ENCODE measurements around the gene ATP6V0A4. TPM values are rescaled to one million over a fixed set of nuclear protein-coding genes. Genes with fewer than 3 reads are reported as not detected.
"Not testable (repeated sequence)": the region's sequence is repeated elsewhere in the genome, so short reads cannot be mapped to it uniquely, and the experiment has no call there.

ATP6V0A4 gene
- total RNA-seq, 1 experiment from 2014 or later = not detected

DNA sequence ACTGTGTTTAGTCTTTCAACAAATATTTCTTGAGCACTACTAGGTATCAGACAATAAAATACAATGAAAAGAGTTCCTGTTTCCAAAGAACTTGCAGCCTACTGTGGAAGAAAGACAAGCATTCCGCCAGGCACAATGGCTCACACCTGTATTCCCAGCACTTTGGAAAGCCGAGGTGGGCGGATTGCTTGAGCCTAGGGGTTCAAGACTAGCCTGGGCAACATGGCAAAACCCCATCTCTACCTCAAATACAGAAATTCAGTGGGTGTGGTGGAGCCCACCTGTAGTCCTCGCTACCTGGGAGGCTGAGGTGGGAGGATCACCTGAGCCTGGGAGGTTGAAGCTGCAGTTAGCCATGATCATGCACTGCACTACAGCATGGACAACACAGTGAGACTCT is 102.9 kb downstream of the ATP6V0A4 start:
- Histone ChIP-seq H3K27me3 (replicated peaks; ENCODE audit: insufficient read depth, low read depth, low read length, poor library complexity) (peaks cover 8% of the 10 kb centered on the region), H3K4me1 (ENCODE audit: insufficient read depth, low read length, poor library complexity, severe bottlenecking) (no peaks in the 10 kb centered on the region), H3K4me3 (ENCODE audit: low read depth, low read length, poor library complexity, severe bottlenecking) (no peak overlapping the region), H3K9me3 (ENCODE audit: low read depth, low read length, poor library complexity, severe bottlenecking) (no peaks in the 10 kb centered on the region), H3K27ac (ENCODE audit: low read depth, low read length, poor library complexity, severe bottlenecking) (no peak overlapping the region), H3K36me3 (ENCODE audit: insufficient read depth, low read length, poor library complexity, severe bottlenecking) (no peaks in the 10 kb centered on the region)
- no peak for DNase-seq (ENCODE audit: low spot score)
- intact Hi-C loops (cut with micrococcal nuclease; ENCODE audit: unreplicated experiment) = no loop called here
- no TSS peak for BruUV-seq (replicated peaks)
- ChIA-PET CTCF (no interaction called here), POLR2A (ENCODE audit: low non-redundant PET) (no interaction called here)
- no peak for TF ChIP-seq EZH2 (IDR thresholded peaks at IDR 0.05; ENCODE audit: borderline replicate concordance, low read depth, low read length, poor library complexity, severe bottlenecking)
- TF ChIP-seq, protein P1, sequence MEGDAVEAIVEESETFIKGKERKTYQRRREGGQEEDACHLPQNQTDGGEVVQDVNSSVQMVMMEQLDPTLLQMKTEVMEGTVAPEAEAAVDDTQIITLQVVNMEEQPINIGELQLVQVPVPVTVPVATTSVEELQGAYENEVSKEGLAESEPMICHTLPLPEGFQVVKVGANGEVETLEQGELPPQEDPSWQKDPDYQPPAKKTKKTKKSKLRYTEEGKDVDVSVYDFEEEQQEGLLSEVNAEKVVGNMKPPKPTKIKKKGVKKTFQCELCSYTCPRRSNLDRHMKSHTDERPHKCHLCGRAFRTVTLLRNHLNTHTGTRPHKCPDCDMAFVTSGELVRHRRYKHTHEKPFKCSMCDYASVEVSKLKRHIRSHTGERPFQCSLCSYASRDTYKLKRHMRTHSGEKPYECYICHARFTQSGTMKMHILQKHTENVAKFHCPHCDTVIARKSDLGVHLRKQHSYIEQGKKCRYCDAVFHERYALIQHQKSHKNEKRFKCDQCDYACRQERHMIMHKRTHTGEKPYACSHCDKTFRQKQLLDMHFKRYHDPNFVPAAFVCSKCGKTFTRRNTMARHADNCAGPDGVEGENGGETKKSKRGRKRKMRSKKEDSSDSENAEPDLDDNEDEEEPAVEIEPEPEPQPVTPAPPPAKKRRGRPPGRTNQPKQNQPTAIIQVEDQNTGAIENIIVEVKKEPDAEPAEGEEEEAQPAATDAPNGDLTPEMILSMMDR (conservative IDR thresholded peaks at IDR 0.05; ENCODE audit: low read depth, low read length) = no peak

DNA sequence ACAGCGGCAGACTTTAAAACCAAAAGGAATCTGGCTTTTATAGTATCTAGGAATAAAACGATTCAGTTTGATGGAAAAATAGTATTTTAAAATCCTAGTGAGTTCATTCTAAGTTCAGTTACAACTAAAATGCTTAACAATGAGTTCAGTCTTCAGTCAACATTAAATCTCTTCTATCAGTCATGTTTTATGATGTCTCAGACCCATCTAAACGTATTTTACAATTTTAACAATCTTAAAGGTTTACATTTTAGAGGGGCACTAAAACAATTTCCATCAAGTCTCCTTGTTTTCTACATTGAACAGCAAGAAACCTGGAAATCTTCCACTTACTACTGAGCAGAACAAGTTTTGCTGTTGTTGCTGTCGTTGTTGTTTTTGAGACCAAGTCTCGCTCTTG is 106.8 kb downstream of the ATP6V0A4 start:
- POLR2A ChIA-PET (ENCODE audit: low non-redundant PET) = no interaction called here
- intact Hi-C loops (cut with micrococcal nuclease; ENCODE audit: unreplicated experiment) = no loop called here
- BruUV-seq (replicated peaks) = no TSS peak

DNA sequence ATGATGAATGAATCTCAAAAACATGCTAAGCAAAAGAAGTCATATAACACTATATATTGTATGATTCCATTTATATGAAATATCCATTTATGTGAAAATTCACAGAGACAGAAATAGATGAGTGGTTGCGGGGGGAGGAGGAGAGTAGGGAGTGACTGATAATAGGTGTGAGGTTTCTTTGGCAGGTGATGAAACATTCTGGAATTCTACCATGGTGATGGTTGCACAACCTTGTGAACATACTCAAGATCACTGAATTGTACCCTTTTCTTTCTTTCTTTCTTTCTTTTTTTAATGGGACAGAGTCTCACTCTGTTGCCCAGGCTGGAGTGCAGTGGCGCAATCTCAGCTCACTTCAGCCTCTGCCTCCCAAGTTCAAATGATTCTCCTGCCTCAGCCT is 107.5 kb downstream of the ATP6V0A4 start:
- intact Hi-C loops (cut with micrococcal nuclease; ENCODE audit: unreplicated experiment) = no loop called here
- BruUV-seq (replicated peaks) = no TSS peak
- Histone ChIP-seq H3K27ac (ENCODE audit: low read depth, low read length, poor library complexity, severe bottlenecking) (no peak overlapping the region), H3K27me3 (replicated peaks; ENCODE audit: insufficient read depth, low read depth, low read length, poor library complexity) (peaks cover 8% of the 10 kb centered on the region), H3K9me3 (ENCODE audit: low read depth, low read length, poor library complexity, severe bottlenecking) (no peaks in the 10 kb centered on the region), H3K4me1 (ENCODE audit: insufficient read depth, low read length, poor library complexity, severe bottlenecking) (no peaks in the 10 kb centered on the region), H3K36me3 (ENCODE audit: insufficient read depth, low read length, poor library complexity, severe bottlenecking) (no peaks in the 10 kb centered on the region), H3K4me3 (ENCODE audit: low read depth, low read length, poor library complexity, severe bottlenecking) (no peak overlapping the region)
- TF ChIP-seq, protein P1 (conservative IDR thresholded peaks at IDR 0.05; ENCODE audit: low read depth, low read length) = no peak
- TF ChIP-seq EZH2 (IDR thresholded peaks at IDR 0.05; ENCODE audit: borderline replicate concordance, low read depth, low read length, poor library complexity, severe bottlenecking) = no peak
- CTCF ChIA-PET = no interaction called here
- POLR2A ChIA-PET (ENCODE audit: low non-redundant PET) = no interaction called here
- no peak for DNase-seq (ENCODE audit: low spot score)

More for the DNA sequence above, 106.8 kb downstream of the ATP6V0A4 start:
- Histone ChIP-seq H3K27me3 (replicated peaks; ENCODE audit: insufficient read depth, low read depth, low read length, poor library complexity) (peaks cover 8% of the 10 kb centered on the region), H3K36me3 (ENCODE audit: insufficient read depth, low read length, poor library complexity, severe bottlenecking) (no peaks in the 10 kb centered on the region), H3K27ac (ENCODE audit: low read depth, low read length, poor library complexity, severe bottlenecking) (no peak overlapping the region), H3K4me1 (ENCODE audit: insufficient read depth, low read length, poor library complexity, severe bottlenecking) (no peaks in the 10 kb centered on the region), H3K9me3 (ENCODE audit: low read depth, low read length, poor library complexity, severe bottlenecking) (no peaks in the 10 kb centered on the region), H3K4me3 (ENCODE audit: low read depth, low read length, poor library complexity, severe bottlenecking) (no peak overlapping the region)
- CTCF ChIA-PET = no interaction called here
- TF ChIP-seq, protein P1 (conservative IDR thresholded peaks at IDR 0.05; ENCODE audit: low read depth, low read length) = no peak
- no peak for TF ChIP-seq EZH2 (IDR thresholded peaks at IDR 0.05; ENCODE audit: borderline replicate concordance, low read depth, low read length, poor library complexity, severe bottlenecking)
- DNase-seq (ENCODE audit: low spot score) = no peak

DNA sequence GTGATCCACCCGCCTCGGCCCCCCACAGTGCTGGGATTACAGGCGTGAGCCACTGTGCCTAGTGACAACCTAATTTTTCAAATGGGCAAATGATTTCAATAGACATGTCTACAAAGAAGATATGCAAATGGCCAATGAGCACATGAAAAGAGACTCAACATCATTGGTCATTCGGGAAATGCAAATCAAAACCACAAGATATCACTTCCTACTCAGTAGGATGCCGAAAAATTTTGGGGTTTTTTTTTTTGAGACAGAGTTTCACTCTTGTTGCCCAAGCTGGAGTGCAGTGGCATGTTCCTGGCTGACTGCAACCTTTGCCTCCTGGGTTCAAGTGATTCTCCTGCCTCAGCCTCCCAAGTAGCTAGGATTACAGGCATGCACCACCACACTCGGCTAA is 110.0 kb downstream of the ATP6V0A4 start:
- BruUV-seq (replicated peaks); H3K27me3 ChIP-seq (replicated peaks; ENCODE audit: insufficient read depth, low read depth, low read length, poor library complexity); H3K4me1 ChIP-seq (ENCODE audit: insufficient read depth, low read length, poor library complexity, severe bottlenecking); POLR2A ChIA-PET (ENCODE audit: low non-redundant PET); intact Hi-C loops (cut with micrococcal nuclease; ENCODE audit: unreplicated experiment); H3K4me3 ChIP-seq (ENCODE audit: low read depth, low read length, poor library complexity, severe bottlenecking); H3K27ac ChIP-seq (ENCODE audit: low read depth, low read length, poor library complexity, severe bottlenecking); H3K36me3 ChIP-seq (ENCODE audit: insufficient read depth, low read length, poor library complexity, severe bottlenecking); DNase-seq (ENCODE audit: low spot score); CTCF ChIA-PET; H3K9me3 ChIP-seq (ENCODE audit: low read depth, low read length, poor library complexity, severe bottlenecking): not testable (repeated sequence)

All from A673 (cell line).